SK-N-SH treated with all-trans-retinoic acid at 6 μM for 48 hours (cell line): ENCODE measurements around the gene DCAF15.
A peak's percentile ranks its signal among the peaks of the same experiment; 100 is the strongest.
"Not testable (repeated sequence)": the region's sequence is repeated elsewhere in the genome, so short reads cannot be mapped to it uniquely, and the experiment has no call there.

Source experiments
- ATAC-seq: fragments of 200-7000 bp; cut with Tn5 transposase; 3 replicates; pipeline ENCODE4 v1.9.1; 2020; ENCODE audit warnings: mild to moderate bottlenecking, moderate library complexity
- ARNTL ChIP-seq: fragments of 450-650 bp; formaldehyde crosslinking; IDR thresholded peaks from 2 replicates; pipeline ENCODE4 v1.5.0; 2020; ENCODE audit warnings: low read depth, mild to moderate bottlenecking, moderate library complexity, borderline replicate concordance
- BACH2 ChIP-seq: fragments of 250-450 bp; sonication (Bioruptor Pico); IDR thresholded peaks from 2 replicates; pipeline ENCODE4 v1.9.0; 2021; ENCODE audit warnings: mild to moderate bottlenecking, borderline replicate concordance
- CREB5 ChIP-seq: fragments of 250-450 bp; sonication (Bioruptor Pico); IDR thresholded peaks from 2 replicates; pipeline ENCODE4 v1.5.1; 2020; ENCODE audit warnings: low read depth, mild to moderate bottlenecking, moderate library complexity
- CSRNP3 ChIP-seq: fragments of 250-450 bp; sonication (Bioruptor Pico); IDR thresholded peaks from 2 replicates; pipeline ENCODE4 v1.5.1; 2021; ENCODE audit warnings: mild to moderate bottlenecking, moderate library complexity
- GLIS3 ChIP-seq: fragments of 250-450 bp; sonication (Bioruptor Pico); IDR thresholded peaks from 2 replicates; pipeline ENCODE4 v1.5.0; 2020; ENCODE audit warnings: mild to moderate bottlenecking, moderate library complexity
- ISL1 ChIP-seq: fragments of 250-450 bp; sonication (Bioruptor Pico); IDR thresholded peaks from 2 replicates; pipeline ENCODE4 v2.1.2; 2022; ENCODE audit warnings: mild to moderate bottlenecking, moderate library complexity
- OSR1 ChIP-seq: fragments of 250-450 bp; sonication (Bioruptor Pico); IDR thresholded peaks from 2 replicates; pipeline ENCODE4 v1.8.0; 2022; ENCODE audit warnings: moderate library complexity, mild to moderate bottlenecking, inconsistent platforms
- PATZ1 ChIP-seq: fragments of 250-450 bp; sonication (Bioruptor Pico); IDR thresholded peaks from 2 replicates; pipeline ENCODE4 v1.8.0; 2020; ENCODE audit warnings: mild to moderate bottlenecking, moderate library complexity, borderline replicate concordance
- POU6F1 ChIP-seq: fragments of 250-450 bp; sonication (Bioruptor Pico); IDR thresholded peaks from 2 replicates; pipeline ENCODE4 v1.8.0; 2021; ENCODE audit warnings: low read depth, mild to moderate bottlenecking, moderate library complexity, borderline replicate concordance
- PPARA ChIP-seq: fragments of 250-450 bp; sonication (Bioruptor Pico); IDR thresholded peaks from 2 replicates; pipeline ENCODE4 v1.5.0; 2020; ENCODE audit warnings: mild to moderate bottlenecking, borderline replicate concordance
- RARB ChIP-seq: fragments of 250-450 bp; sonication (Bioruptor Pico); IDR thresholded peaks from 2 replicates; pipeline ENCODE4 v1.8.0; 2021; ENCODE audit warnings: mild to moderate bottlenecking, moderate library complexity
- SNAI2 ChIP-seq: fragments of 250-450 bp; sonication (Bioruptor Pico); IDR thresholded peaks from 2 replicates; pipeline ENCODE4 v1.5.0; 2020; ENCODE audit warnings: mild to moderate bottlenecking, moderate library complexity
- TOX ChIP-seq: fragments of 250-450 bp; sonication (Bioruptor Pico); IDR thresholded peaks from 2 replicates; pipeline ENCODE4 v1.8.0; 2021; ENCODE audit warnings: mild to moderate bottlenecking, moderate library complexity, borderline replicate concordance
- TSHZ2 ChIP-seq: fragments of 250-450 bp; sonication (Bioruptor Pico); IDR thresholded peaks from 2 replicates; pipeline ENCODE4 v1.5.0; 2020; ENCODE audit warnings: mild to moderate bottlenecking, moderate library complexity
- ZC3H10 ChIP-seq: fragments of 250-450 bp; sonication (Bioruptor Pico); IDR thresholded peaks from 2 replicates; pipeline ENCODE4 v1.5.1; 2021; ENCODE audit warnings: mild to moderate bottlenecking, moderate library complexity
- ZFP3 ChIP-seq: fragments of 250-450 bp; sonication (Bioruptor Pico); IDR thresholded peaks from 2 replicates; pipeline ENCODE4 v1.5.0; 2020; ENCODE audit warnings: mild to moderate bottlenecking, moderate library complexity
- ZFP30 ChIP-seq: fragments of 450-650 bp; formaldehyde crosslinking; IDR thresholded peaks from 2 replicates; pipeline ENCODE4 v1.5.0; 2022; ENCODE audit warnings: mild to moderate bottlenecking, moderate library complexity
- ZNF70 ChIP-seq: fragments of 450-650 bp; formaldehyde crosslinking; IDR thresholded peaks from 2 replicates; pipeline ENCODE4 v1.5.0; 2020; ENCODE audit warnings: mild to moderate bottlenecking, moderate library complexity
- ZNF8 ChIP-seq: fragments of 450-650 bp; formaldehyde crosslinking; IDR thresholded peaks from 2 replicates; pipeline ENCODE4 v1.5.0; 2020; ENCODE audit warnings: mild to moderate bottlenecking, moderate library complexity

The DCAF15 gene

GRCh38 chr19:13968999-13969398, 16.7 kb downstream of the DCAF15 start (continued):
- no peak for TF ChIP-seq TOX (CRISPR knock-in tag)

GRCh38 chr19:13969897-13970296, 17.6 kb downstream of the DCAF15 start:
- no peak for ATAC-seq
- no peak for TF ChIP-seq GLIS3 (CRISPR knock-in tag)
- no peak for TF ChIP-seq SNAI2 (CRISPR knock-in tag)
- TF ChIP-seq ISL1, result no peak
- TF ChIP-seq ZNF8 (CRISPR knock-in tag), result no peak
- TF ChIP-seq ZFP30 (CRISPR knock-in tag), result no peak
- no peak for TF ChIP-seq PPARA (CRISPR knock-in tag)
- TF ChIP-seq RARB (CRISPR knock-in tag), result no peak
- no peak for TF ChIP-seq BACH2 (CRISPR knock-in tag)
- TF ChIP-seq ZNF70, result no peak
- no peak for TF ChIP-seq OSR1 (CRISPR knock-in tag)

- ATAC-seq, result not testable (repeated sequence)
These were observed 19.6 kb downstream of the DCAF15 start for GRCh38 chr19:13971868-13972267.

GRCh38 chr19:13972368-13973155, 20.3 kb downstream of the DCAF15 start:
- no peak for ATAC-seq
- TF ChIP-seq ZNF70 (no peak), TOX (CRISPR knock-in tag) (no peak), RARB (CRISPR knock-in tag) (no peak), SNAI2 (CRISPR knock-in tag) (no peak), TSHZ2 (CRISPR knock-in tag) (no peak), ISL1 (no peak), ZNF8 (CRISPR knock-in tag) (no peak), PPARA (CRISPR knock-in tag) (no peak), OSR1 (CRISPR knock-in tag) (no peak), BACH2 (CRISPR knock-in tag) (no peak), GLIS3 (CRISPR knock-in tag) (no peak), ZFP3 (CRISPR knock-in tag) (no peak), CREB5 (CRISPR knock-in tag) (no peak), CSRNP3 (CRISPR knock-in tag) (no peak)

- not testable (repeated sequence) for ATAC-seq
These were observed 21.2 kb downstream of the DCAF15 start for GRCh38 chr19:13973479-13973878.

- peak; percentile 85 for ATAC-seq
- TF ChIP-seq POU6F1 (CRISPR knock-in tag) (no peak), RARB (CRISPR knock-in tag) (no peak), SNAI2 (CRISPR knock-in tag) (no peak), ZC3H10 (no peak), ARNTL (CRISPR knock-in tag) (no peak), ZNF70 (no peak), PATZ1 (CRISPR knock-in tag) (no peak), GLIS3 (CRISPR knock-in tag) (no peak), CSRNP3 (CRISPR knock-in tag) (no peak), ZNF8 (CRISPR knock-in tag) (no peak), ZFP30 (CRISPR knock-in tag) (no peak), ISL1 (no peak)
These were observed 21.8 kb downstream of the DCAF15 start for GRCh38 chr19:13974073-13974472.
